ENCODE data around the gene ANKRD22. TPM values are rescaled to one million over a fixed set of nuclear protein-coding genes. Genes with fewer than 3 reads are reported as not detected.

Gene ANKRD22
- total and polyA plus RNA-seq, 10 of the 15 experiments (the other 5 are each of a cell fraction or from before 2014, with no cell fraction given): 0.30 to 1.3 (median 0.71) TPM

- no peak overlapping the region for H3K4me3 ChIP-seq
- no TSS peak for BruUV-seq (replicated peaks)
- H3K9ac ChIP-seq (ENCODE audit: control insufficient read depth, insufficient read depth, low read length): no peak overlapping the region
- 27% methylated on average over 2 of the region's 2 CpGs for WGBS (ENCODE audit: insufficient coverage, insufficient replicate concordance, low lambda C conversion rate, missing lambda C conversion rate)
- POLR2A ChIA-PET: no interaction called here
- TF ChIP-seq ETV6 (conservative IDR thresholded peaks at IDR 0.05 in 1 of 2, IDR thresholded peaks at IDR 0.05 in 1 of 2; ENCODE audit: borderline replicate concordance in 1 of 2, low read depth in 1 of 2) (no peak), HCFC1 (IDR thresholded peaks at IDR 0.05; ENCODE audit: low read length) (no peak), ZNF24 (IDR thresholded peaks at IDR 0.05) (no peak), ZNF622 (IDR thresholded peaks at IDR 0.05) (no peak), E2F4 (IDR thresholded peaks at IDR 0.05; ENCODE audit: low read depth, low read length) (no peak), ZSCAN29 (IDR thresholded peaks at IDR 0.05) (no peak), IKZF2 (IDR thresholded peaks at IDR 0.05) (no peak), EZH2 (IDR thresholded peaks at IDR 0.05; ENCODE audit: borderline replicate concordance, control insufficient read depth, low read depth, low read length) (no peak), CEBPZ (IDR thresholded peaks at IDR 0.05; ENCODE audit: low read depth, low read length) (no peak), ZBTB40 (IDR thresholded peaks at IDR 0.05; ENCODE audit: borderline replicate concordance) (no peak), FOXM1 (IDR thresholded peaks at IDR 0.05; ENCODE audit: low read depth, low read length) (no peak), SMAD1 (IDR thresholded peaks at IDR 0.05; ENCODE audit: low read depth, partially characterized antibody) (no peak), HDGF (IDR thresholded peaks at IDR 0.05) (no peak)
- no peaks in the 10 kb centered on the region for H3K36me3 ChIP-seq (ENCODE audit: control insufficient read depth in 2 of 2, insufficient read depth in 2 of 2, low read length in 1 of 2)
- SMC1A ChIA-PET (ENCODE audit: uncharacterized antibody, unreplicated experiment): interaction anchor here (0.8 to 1.6 kb wide), 5 partner anchors 21 to 114 kb away, joined by 3 to 5 read pairs (median 3); no protein-coding TSS in a partner anchor
- in situ Hi-C loops (cut with MboI) (no loop called here), intact Hi-C loops (cut with micrococcal nuclease; ENCODE audit: unreplicated experiment) (no loop called here)
- DNase-seq (ENCODE audit: low read depth, low spot score): no peak
- no peak overlapping the region for H2AFZ ChIP-seq (ENCODE audit: control insufficient read depth, low read depth, low read length)
- CTCF ChIA-PET: interaction anchor here (0.7 to 1.0 kb wide), 3 partner anchors 37 to 61 kb away, joined by 3 to 4 read pairs (median 3); no protein-coding TSS in a partner anchor
- no peak for ATAC-seq
- no peak for FAIRE-seq
- no peaks in the 10 kb centered on the region for H3K27me3 ChIP-seq (replicated peaks in 1 of 2; ENCODE audit: control insufficient read depth in 2 of 2, insufficient read depth in 2 of 2, low read length in 1 of 2)
- H3K4me2 ChIP-seq (ENCODE audit: control insufficient read depth, insufficient read depth): no peak overlapping the region
- H3K4me1 ChIP-seq (ENCODE audit: control insufficient read depth, insufficient read depth, low read length): peaks cover under 1% of the 10 kb centered on the region; the same call in 1 of the 2 replicates
- H3K9me3 ChIP-seq (replicated peaks; ENCODE audit: control insufficient read depth, insufficient read depth, low read length): no peaks in the 10 kb centered on the region
- no peaks in the 10 kb centered on the region for H4K20me1 ChIP-seq (ENCODE audit: control insufficient read depth, insufficient read depth)
- no peak overlapping the region for H3K27ac ChIP-seq (ENCODE audit: control insufficient read depth, insufficient read depth)
- no peaks in the 10 kb centered on the region for H3K79me2 ChIP-seq (ENCODE audit: control insufficient read depth, insufficient read depth, low read length)
- RAD21 ChIA-PET (ENCODE audit: unreplicated experiment): no interaction called here
Observed at GRCh38 chr10:88873757-88874156, 22.1 kb upstream of the ANKRD22 start.

Measured in GM12878 (cell line).